Sigmoid colon (tissue), 7 donors: ENCODE data around the gene NEB. TPM values are rescaled to one million over a fixed set of nuclear protein-coding genes. Genes with fewer than 3 reads are reported as not detected.

Experiments used
- DNase-seq: peaks from one replicate; pipeline ENCODE4 v3.0.0-alpha.2; 2019
- H3K27ac ChIP-seq, 4 donors: fragments of 200-600 bp; sonication (generic); one replicate each; pipeline ENCODE4 v1.5.1; 2016 to 2019; ENCODE audit warnings: mild to moderate bottlenecking in 1 of 4
- H3K27me3 ChIP-seq, 3 donors: fragments of 200-600 bp; sonication (generic); one replicate each; pipeline ENCODE4 v1.5.1; 2019; ENCODE audit warnings: mild to moderate bottlenecking in 1 of 3
- H3K36me3 ChIP-seq, 4 donors: fragments of 200-600 bp; sonication (generic); one replicate each; pipeline ENCODE4 v1.5.1; 2016 to 2019
- H3K4me1 ChIP-seq, 4 donors: fragments of 200-600 bp; sonication (generic); one replicate each; pipeline ENCODE4 v1.5.1; 2017 to 2019
- H3K4me3 ChIP-seq, 4 donors: fragments of 200-600 bp; sonication (generic); one replicate each; pipeline ENCODE4 v1.5.1; 2017 to 2019; ENCODE audit warnings: mild to moderate bottlenecking in 2 of 4, moderate library complexity in 1 of 4
- H3K9me3 ChIP-seq, 4 donors: fragments of 200-600 bp in 3 of 4; sonication (generic) in 3 of 4; one replicate each; pipeline versions ENCODE4 v1.5.1 to v1.6.1; 2013 to 2019
- CTCF ChIP-seq, 4 experiments: fragments of 450-650 bp in 3 of 4; fragments of 200-600 bp in 1 of 4; IDR thresholded peaks; one replicate each; pipeline ENCODE4 v1.5.1; 2016 to 2019; ENCODE audit warnings: antibody characterized with exemption in 4 of 4, mild to moderate bottlenecking in 3 of 4, moderate library complexity in 2 of 4
- EP300 ChIP-seq, 4 donors: sonication (generic); formaldehyde crosslinking; IDR thresholded peaks; one replicate each; pipeline ENCODE4 v1.6.1; 2017; ENCODE audit warnings: antibody characterized with exemption in 4 of 4
- POLR2A ChIP-seq, 2 donors: fragments of 450-650 bp; IDR thresholded peaks; one replicate each; pipeline ENCODE4 v1.6.1; 2016; ENCODE audit warnings: antibody characterized with exemption in 2 of 2, mild to moderate bottlenecking in 2 of 2, moderate library complexity in 2 of 2
- POLR2AphosphoS5 ChIP-seq, 4 donors: sonication (generic); formaldehyde crosslinking; IDR thresholded peaks; one replicate each; pipeline ENCODE4 v1.6.1; 2017; ENCODE audit warnings: antibody characterized with exemption in 4 of 4
- WGBS, 2 donors: extraction: QIAGEN DNeasy Blood & Tissue Kit; methylation state at CpG; one replicate each; pipeline ENCODE4 v1.1.7; 2013; 5-methylcytosine and 5-hydroxymethylcytosine counted together
- intact Hi-C: fragments of 100-400 bp; cut with DNase I; formaldehyde crosslinking; loops from one replicate; pipeline ENCODE4 v1.15.1; 2023
- polyA plus RNA-seq, 3 donors: library from polyadenylated mRNA; stranded (reverse); fragments of 200-250 nt; gene quantifications; one replicate each; pipeline ENCODE4 v1.2.3, GENCODE V29; 2013
- total RNA-seq, 4 donors: library from RNA; depleted of rRNA; stranded (reverse); fragments of >200 nt; gene quantifications; one replicate each; pipeline ENCODE4 v1.1.0, GENCODE V29; 2016
- donor health status: healthy with polysubstance abuse.
- donor health status: Bipolar disorder and iron deficiency.
- donor health status: healthy.

Gene NEB
- total and polyA plus RNA-seq, 7 donors = under 0.01 to 1.4 (median 0.60) TPM; not detected in 1

- DNase-seq = no peak
- H3K27me3 ChIP-seq = no peaks in the 10 kb centered on the region
- no peak overlapping the region for H3K27ac ChIP-seq
- 86 to 87% methylated on average over 6 of the region's 6 CpGs for WGBS, 2 donors
- intact Hi-C loops = no loop called here
- no peak overlapping the region for H3K4me3 ChIP-seq
- no peaks in the 10 kb centered on the region for H3K4me1 ChIP-seq
- no peaks in the 10 kb centered on the region for H3K36me3 ChIP-seq
- TF ChIP-seq EP300 (IDR thresholded peaks at IDR 0.05) (no peak), CTCF (IDR thresholded peaks at IDR 0.05) (no peak), POLR2AphosphoS5 (IDR thresholded peaks at IDR 0.05) (no peak), POLR2A (IDR thresholded peaks at IDR 0.05) (no peak)
- H3K9me3 ChIP-seq = no peaks in the 10 kb centered on the region
These were observed 55.4 kb downstream of the NEB start for GRCh38 chr2:151678849-151679248.

GRCh38 chr2:151673016-151673415 lies 61.3 kb downstream of the NEB start:
- WGBS, 2 donors = 63 to 68% methylated on average over 2 of the region's 2 CpGs
- intact Hi-C loops = no loop called here
- TF ChIP-seq CTCF (IDR thresholded peaks at IDR 0.05) = no peak
- no peak for TF ChIP-seq POLR2A (IDR thresholded peaks at IDR 0.05)
- TF ChIP-seq EP300 (IDR thresholded peaks at IDR 0.05) = no peak
- no peak for TF ChIP-seq POLR2AphosphoS5 (IDR thresholded peaks at IDR 0.05)
- Histone ChIP-seq H3K36me3 (no peaks in the 10 kb centered on the region), H3K9me3 (no peaks in the 10 kb centered on the region), H3K4me1 (no peaks in the 10 kb centered on the region), H3K27ac (no peak overlapping the region), H3K4me3 (no peak overlapping the region), H3K27me3 (no peaks in the 10 kb centered on the region)
- DNase-seq = no peak

DNA sequence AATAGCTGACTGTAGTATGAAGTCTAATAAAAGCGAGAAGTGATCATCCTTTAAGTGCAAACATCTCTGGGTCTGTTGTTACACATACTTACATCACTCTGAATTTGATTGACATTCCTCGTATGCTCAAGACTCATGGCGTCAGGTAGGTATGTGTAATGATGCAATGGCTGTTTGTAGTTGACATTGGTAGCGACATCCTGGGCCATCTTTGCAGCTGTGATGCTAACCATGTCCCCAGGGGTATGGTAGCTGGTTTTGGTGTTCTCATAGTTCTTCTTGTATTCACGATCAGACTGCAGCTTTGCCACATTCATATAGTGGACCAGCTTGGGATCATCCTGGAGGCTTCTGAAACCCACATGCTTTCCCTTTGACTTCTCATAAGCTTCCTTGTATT lies 62.0 kb downstream of the NEB start:
- DNase-seq = no peak
- intact Hi-C loops = no loop called here
- TF ChIP-seq POLR2A (IDR thresholded peaks at IDR 0.05) (no peak), POLR2AphosphoS5 (IDR thresholded peaks at IDR 0.05) (no peak), EP300 (IDR thresholded peaks at IDR 0.05) (no peak), CTCF (IDR thresholded peaks at IDR 0.05) (no peak)
- Histone ChIP-seq H3K4me1 (no peaks in the 10 kb centered on the region), H3K36me3 (no peaks in the 10 kb centered on the region), H3K27ac (no peak overlapping the region), H3K27me3 (no peaks in the 10 kb centered on the region), H3K9me3 (no peaks in the 10 kb centered on the region), H3K4me3 (no peak overlapping the region)
- WGBS, 2 donors = 81 to 91% methylated on average over 5 of the region's 5 CpGs

DNA sequence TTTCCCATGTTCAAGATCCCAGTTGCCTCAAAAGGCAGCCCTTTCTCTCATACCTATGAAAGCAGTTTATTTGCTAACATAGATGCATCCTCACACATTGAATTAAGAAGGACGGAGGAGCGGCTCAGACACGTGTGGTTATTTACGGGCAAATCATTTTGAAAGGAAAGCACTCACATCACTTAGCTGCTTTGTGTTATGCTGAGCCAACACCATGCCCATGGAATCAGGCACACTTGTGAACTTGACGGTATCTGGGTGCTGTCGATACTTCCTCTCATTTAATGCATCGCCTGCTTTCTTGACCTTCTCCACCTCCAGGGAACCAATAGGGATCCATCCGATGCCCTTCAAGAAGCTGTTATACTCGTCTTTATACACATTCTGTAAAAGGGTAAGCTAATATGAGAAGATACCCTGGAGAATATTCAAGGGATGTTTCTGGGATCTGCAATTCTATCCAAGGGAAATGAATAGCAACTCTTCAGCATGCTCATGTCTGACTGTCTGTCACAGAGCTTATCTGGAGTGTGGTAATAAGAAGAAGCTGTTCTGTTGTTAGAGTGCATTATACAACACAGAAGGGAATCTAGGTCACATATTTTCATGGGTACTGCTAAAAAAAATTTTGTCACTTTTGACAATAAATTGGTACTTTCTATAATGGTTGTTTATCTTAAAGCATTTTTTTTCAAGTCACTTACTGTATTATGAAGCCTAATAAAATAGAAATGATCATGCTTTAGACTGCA lies 63.3 kb downstream of the NEB start:
- H3K4me1 ChIP-seq = no peaks in the 10 kb centered on the region
- WGBS, 2 donors = 93% methylated on average over 9 of the region's 9 CpGs
- no peak for DNase-seq
- H3K4me3 ChIP-seq = no peak overlapping the region
- H3K9me3 ChIP-seq = no peaks in the 10 kb centered on the region
- no peaks in the 10 kb centered on the region for H3K36me3 ChIP-seq
- H3K27ac ChIP-seq = no peak overlapping the region
- no peaks in the 10 kb centered on the region for H3K27me3 ChIP-seq
- intact Hi-C loops = no loop called here
- TF ChIP-seq CTCF (IDR thresholded peaks at IDR 0.05) = no peak
- no peak for TF ChIP-seq POLR2AphosphoS5 (IDR thresholded peaks at IDR 0.05)
- no peak for TF ChIP-seq POLR2A (IDR thresholded peaks at IDR 0.05)
- no peak for TF ChIP-seq EP300 (IDR thresholded peaks at IDR 0.05)

GRCh38 chr2:151670346-151670745 lies 63.9 kb downstream of the NEB start:
- 84 to 86% methylated on average over 7 of the region's 7 CpGs for WGBS, 2 donors
- DNase-seq = no peak
- no peaks in the 10 kb centered on the region for H3K4me1 ChIP-seq
- H3K4me3 ChIP-seq = no peak overlapping the region
- TF ChIP-seq EP300 (IDR thresholded peaks at IDR 0.05) = no peak
- no peak for TF ChIP-seq CTCF (IDR thresholded peaks at IDR 0.05)
- no peak for TF ChIP-seq POLR2A (IDR thresholded peaks at IDR 0.05)
- no peak for TF ChIP-seq POLR2AphosphoS5 (IDR thresholded peaks at IDR 0.05)
- H3K36me3 ChIP-seq = no peaks in the 10 kb centered on the region
- no peaks in the 10 kb centered on the region for H3K9me3 ChIP-seq
- no peak overlapping the region for H3K27ac ChIP-seq
- intact Hi-C loops = no loop called here
- H3K27me3 ChIP-seq = no peaks in the 10 kb centered on the region
